ENCODE measurements around the gene CCDC177. TPM values are rescaled to one million over a fixed set of nuclear protein-coding genes. Genes with fewer than 3 reads are reported as not detected.

CCDC177 gene
- total and polyA plus RNA-seq, 2 of the 8 experiments (the other 6 are each of a cell fraction or from before 2014, with no cell fraction given), result 0.62 to 2.8 TPM

GRCh38 chr14:69591317-69591716 is 16.6 kb upstream of the CCDC177 start:
- no peak overlapping the region for H2BK120ac ChIP-seq (replicated peaks; ENCODE audit: low read depth, low read length)
- no peaks in the 10 kb centered on the region for H3K36me3 ChIP-seq (ENCODE audit: control insufficient read depth in 2 of 4, insufficient read depth in 4 of 4, low read length in 3 of 4)
- no peak overlapping the region for H3K27ac ChIP-seq (ENCODE audit: low read depth, low read length)
- H2BK20ac ChIP-seq (ENCODE audit: low read length), result no peak overlapping the region
- H3K23me2 ChIP-seq (ENCODE audit: low read depth, low read length), result no peaks in the 10 kb centered on the region
- H3K9me3 ChIP-seq (ENCODE audit: insufficient read depth in 2 of 2, low read depth in 1 of 2, low read length in 1 of 2), result no peaks in the 10 kb centered on the region
- no peak overlapping the region for H2BK5ac ChIP-seq (ENCODE audit: low read depth, low read length)
- H3K18ac ChIP-seq (ENCODE audit: extremely low read depth, low read length), result no peak overlapping the region
- FAIRE-seq (no peak), DNase-seq (ENCODE audit: low read depth in 1 of 2, low spot score in 2 of 2) (no peak)
- no peak overlapping the region for H2AK5ac ChIP-seq (ENCODE audit: low read depth, low read length)
- no peaks in the 10 kb centered on the region; a peak in 1 of 7 replicates for H3K4me1 ChIP-seq (replicated peaks in 1 of 4; ENCODE audit: control insufficient read depth in 3 of 4, insufficient read depth in 4 of 4, low read length in 3 of 4)
- no peaks in the 10 kb centered on the region for H4K20me1 ChIP-seq (replicated peaks in 1 of 2; ENCODE audit: control insufficient read depth in 1 of 2, insufficient read depth in 2 of 2, low read length in 2 of 2)
- H3K4ac ChIP-seq (replicated peaks; ENCODE audit: insufficient read length, low read depth, low read length), result no peak overlapping the region
- no peak overlapping the region for H3K56ac ChIP-seq (replicated peaks; ENCODE audit: insufficient read length, low read depth, low read length)
- no peak overlapping the region for H4K91ac ChIP-seq (replicated peaks; ENCODE audit: insufficient read length, low read length)
- H3K23ac ChIP-seq (ENCODE audit: insufficient read length), result no peak overlapping the region
- no peak overlapping the region for H2BK15ac ChIP-seq (ENCODE audit: low read length)
- 97% methylated on average over 2 of the region's 2 CpGs; no CpG with 5 or more reads in 1 of the 2 experiments for WGBS, 2 experiments (ENCODE audit: extremely low coverage in 1 of 2, insufficient coverage in 1 of 2, insufficient read length in 1 of 2, insufficient replicate concordance in 2 of 2, low coverage in 1 of 2, low lambda C conversion rate in 2 of 2, missing lambda C conversion rate in 1 of 2)
- no peak overlapping the region for H3K4me3 ChIP-seq (ENCODE audit: extremely low read depth in 1 of 4, insufficient read depth in 2 of 4, low read depth in 3 of 4, low read length in 4 of 4)
- no peaks in the 10 kb centered on the region for H3K79me2 ChIP-seq (ENCODE audit: control insufficient read depth in 1 of 2, insufficient read depth in 2 of 2, low read length in 2 of 2)
- no peak overlapping the region for H2AFZ ChIP-seq (ENCODE audit: low read length)
- no peak overlapping the region for H3K4me2 ChIP-seq (ENCODE audit: insufficient read depth in 1 of 2, low read depth in 2 of 2, low read length in 2 of 2)
- H3K27me3 ChIP-seq (replicated peaks in 1 of 4; ENCODE audit: control insufficient read depth in 3 of 4, extremely low read depth in 1 of 4, insufficient read depth in 3 of 4, low read length in 3 of 4), result no peaks in the 10 kb centered on the region
- H4K5ac ChIP-seq (ENCODE audit: insufficient read length, low read depth, low read length), result no peak overlapping the region
- H3K14ac ChIP-seq (ENCODE audit: insufficient read length), result no peak overlapping the region
- no peaks in the 10 kb centered on the region for H3K79me1 ChIP-seq (ENCODE audit: low read depth, low read length)
- H3K9ac ChIP-seq (replicated peaks in 1 of 4; ENCODE audit: extremely low read depth in 1 of 4, low read depth in 3 of 4, low read length in 3 of 4), result no peak overlapping the region
- POLR2A ChIA-PET (ENCODE audit: partially characterized antibody), result interaction anchor here (0.9 kb wide), 1 partner anchor 45 kb away, joined by 3 read pairs; no protein-coding TSS in a partner anchor
- CTCF ChIA-PET (ENCODE audit: partially characterized antibody), result interaction anchor here (0.9 to 1.2 kb wide), 5 partner anchors 10 to 135 kb away, joined by 3 to 4 read pairs (median 3); no protein-coding TSS in a partner anchor
- no peak overlapping the region for H2BK12ac ChIP-seq (ENCODE audit: low read depth, low read length)
- no peak overlapping the region for H4K8ac ChIP-seq (ENCODE audit: extremely low read depth, insufficient read depth, low read length)
